ENCODE data around the gene TSPAN5.

DNA sequence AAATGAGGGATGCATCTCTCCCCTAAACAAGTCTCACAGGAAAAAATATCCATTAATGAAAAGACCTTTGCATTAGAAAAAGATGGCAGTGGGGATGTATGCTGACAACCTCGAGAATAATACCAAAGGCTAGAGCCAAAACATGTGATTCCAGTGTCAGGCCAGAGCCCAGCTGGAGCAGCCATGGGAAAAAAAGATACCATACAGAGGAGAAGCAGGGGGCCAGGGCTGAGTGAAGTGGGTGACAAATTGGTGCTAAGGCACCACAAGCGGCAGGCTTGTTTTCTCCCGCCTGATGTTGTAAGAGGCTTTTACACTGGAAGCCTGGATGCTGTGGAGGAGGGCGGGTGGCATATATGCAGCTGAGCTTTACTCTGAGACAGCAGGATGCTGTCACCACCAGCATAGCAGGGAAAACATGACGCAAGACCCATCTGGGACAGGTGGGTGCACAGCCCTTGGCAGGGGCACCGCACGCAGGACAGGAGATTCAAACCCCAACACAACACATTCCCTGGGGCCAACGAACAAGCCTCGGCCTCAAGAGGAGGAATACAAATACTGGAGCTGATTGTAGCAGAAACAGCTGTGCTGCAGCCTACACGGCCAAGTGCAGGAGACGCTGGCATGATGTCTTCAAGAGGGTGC, 91.9 kb downstream of the TSPAN5 start:
- TF ChIP-seq, protein P1, sequence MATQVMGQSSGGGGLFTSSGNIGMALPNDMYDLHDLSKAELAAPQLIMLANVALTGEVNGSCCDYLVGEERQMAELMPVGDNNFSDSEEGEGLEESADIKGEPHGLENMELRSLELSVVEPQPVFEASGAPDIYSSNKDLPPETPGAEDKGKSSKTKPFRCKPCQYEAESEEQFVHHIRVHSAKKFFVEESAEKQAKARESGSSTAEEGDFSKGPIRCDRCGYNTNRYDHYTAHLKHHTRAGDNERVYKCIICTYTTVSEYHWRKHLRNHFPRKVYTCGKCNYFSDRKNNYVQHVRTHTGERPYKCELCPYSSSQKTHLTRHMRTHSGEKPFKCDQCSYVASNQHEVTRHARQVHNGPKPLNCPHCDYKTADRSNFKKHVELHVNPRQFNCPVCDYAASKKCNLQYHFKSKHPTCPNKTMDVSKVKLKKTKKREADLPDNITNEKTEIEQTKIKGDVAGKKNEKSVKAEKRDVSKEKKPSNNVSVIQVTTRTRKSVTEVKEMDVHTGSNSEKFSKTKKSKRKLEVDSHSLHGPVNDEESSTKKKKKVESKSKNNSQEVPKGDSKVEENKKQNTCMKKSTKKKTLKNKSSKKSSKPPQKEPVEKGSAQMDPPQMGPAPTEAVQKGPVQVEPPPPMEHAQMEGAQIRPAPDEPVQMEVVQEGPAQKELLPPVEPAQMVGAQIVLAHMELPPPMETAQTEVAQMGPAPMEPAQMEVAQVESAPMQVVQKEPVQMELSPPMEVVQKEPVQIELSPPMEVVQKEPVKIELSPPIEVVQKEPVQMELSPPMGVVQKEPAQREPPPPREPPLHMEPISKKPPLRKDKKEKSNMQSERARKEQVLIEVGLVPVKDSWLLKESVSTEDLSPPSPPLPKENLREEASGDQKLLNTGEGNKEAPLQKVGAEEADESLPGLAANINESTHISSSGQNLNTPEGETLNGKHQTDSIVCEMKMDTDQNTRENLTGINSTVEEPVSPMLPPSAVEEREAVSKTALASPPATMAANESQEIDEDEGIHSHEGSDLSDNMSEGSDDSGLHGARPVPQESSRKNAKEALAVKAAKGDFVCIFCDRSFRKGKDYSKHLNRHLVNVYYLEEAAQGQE (IDR thresholded peaks at IDR 0.05; ENCODE audit: insufficient replicate concordance, low read depth) = no peak
- TF ChIP-seq, protein P2, sequence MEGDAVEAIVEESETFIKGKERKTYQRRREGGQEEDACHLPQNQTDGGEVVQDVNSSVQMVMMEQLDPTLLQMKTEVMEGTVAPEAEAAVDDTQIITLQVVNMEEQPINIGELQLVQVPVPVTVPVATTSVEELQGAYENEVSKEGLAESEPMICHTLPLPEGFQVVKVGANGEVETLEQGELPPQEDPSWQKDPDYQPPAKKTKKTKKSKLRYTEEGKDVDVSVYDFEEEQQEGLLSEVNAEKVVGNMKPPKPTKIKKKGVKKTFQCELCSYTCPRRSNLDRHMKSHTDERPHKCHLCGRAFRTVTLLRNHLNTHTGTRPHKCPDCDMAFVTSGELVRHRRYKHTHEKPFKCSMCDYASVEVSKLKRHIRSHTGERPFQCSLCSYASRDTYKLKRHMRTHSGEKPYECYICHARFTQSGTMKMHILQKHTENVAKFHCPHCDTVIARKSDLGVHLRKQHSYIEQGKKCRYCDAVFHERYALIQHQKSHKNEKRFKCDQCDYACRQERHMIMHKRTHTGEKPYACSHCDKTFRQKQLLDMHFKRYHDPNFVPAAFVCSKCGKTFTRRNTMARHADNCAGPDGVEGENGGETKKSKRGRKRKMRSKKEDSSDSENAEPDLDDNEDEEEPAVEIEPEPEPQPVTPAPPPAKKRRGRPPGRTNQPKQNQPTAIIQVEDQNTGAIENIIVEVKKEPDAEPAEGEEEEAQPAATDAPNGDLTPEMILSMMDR (IDR thresholded peaks at IDR 0.05; ENCODE audit: insufficient read depth, low read length) = no peak
- TF ChIP-seq POLR2AphosphoS5 (IDR thresholded peaks at IDR 0.05; ENCODE audit: low read depth) = no peak
- no peak for TF ChIP-seq GABPA (IDR thresholded peaks at IDR 0.05; ENCODE audit: low read depth)
- no peak for TF ChIP-seq SPI1 (IDR thresholded peaks at IDR 0.05; ENCODE audit: borderline replicate concordance, low read depth)

Measured in HL-60 (cell line).